Stimulated activated CD8-positive, alpha-beta memory T cell treated with anti-CD3 and anti-CD28 coated beads, Interleukin-15, amount 100 ng/mL, for 4 hours (primary cell): Measurements from ENCODE around the gene TEX9.
"Not testable (repeated sequence)": the region's sequence is repeated elsewhere in the genome, so short reads cannot be mapped to it uniquely, and the experiment has no call there.

Source experiments
- DNase-seq, 2 donors: peaks; one replicate each; pipeline ENCODE4 v3.0.0-alpha.2; 2020; ENCODE audit warnings: low read depth in 2 of 2

Gene TEX9

GRCh38 chr15:56365075-56365711 is at the start of gene TEX9:
TEX9 (plus strand) TSS chr15:56365426; CDS start chr15:56365451, 25 bp downstream.
- peak; percentile 32 to 38 for DNase-seq

- DNase-seq, result not testable (repeated sequence)
Observed at GRCh38 chr15:56316561-56316960, 48.7 kb upstream of the TEX9 start.

- DNase-seq, result no peak
Observed at GRCh38 chr15:56320316-56320715, 44.9 kb upstream of the TEX9 start.

GRCh38 chr15:56320861-56321260 is 44.4 kb upstream of the TEX9 start:
- no peak for DNase-seq

- DNase-seq, result no peak
Observed at GRCh38 chr15:56322444-56322843, 42.8 kb upstream of the TEX9 start.

GRCh38 chr15:56323435-56323834 is 41.8 kb upstream of the TEX9 start:
- DNase-seq, result no peak

GRCh38 chr15:56325186-56325585 is 40.0 kb upstream of the TEX9 start:
- no peak for DNase-seq

GRCh38 chr15:56327721-56328502 is 37.3 kb upstream of the TEX9 start:
- no peak for DNase-seq

- DNase-seq, result no peak
Observed at GRCh38 chr15:56337084-56337725, 28.0 kb upstream of the TEX9 start.

- no peak for DNase-seq
Observed at GRCh38 chr15:56339594-56339993, 25.6 kb upstream of the TEX9 start.

GRCh38 chr15:56341201-56341600 is 24.0 kb upstream of the TEX9 start:
- no peak for DNase-seq

GRCh38 chr15:56342653-56343052 is 22.6 kb upstream of the TEX9 start:
- DNase-seq, result no peak

- DNase-seq, result no peak
Observed at GRCh38 chr15:56343879-56344278, 21.3 kb upstream of the TEX9 start.

GRCh38 chr15:56344336-56344735 is 20.9 kb upstream of the TEX9 start:
- no peak for DNase-seq

GRCh38 chr15:56346414-56346813 is 18.8 kb upstream of the TEX9 start:
- no peak for DNase-seq

GRCh38 chr15:56349554-56349953 is 15.7 kb upstream of the TEX9 start:
- DNase-seq, result no peak

- no peak for DNase-seq
Observed at GRCh38 chr15:56351353-56351752, 13.9 kb upstream of the TEX9 start.

- no peak for DNase-seq
Observed at GRCh38 chr15:56351957-56352506, 13.2 kb upstream of the TEX9 start.

- no peak for DNase-seq
Observed at GRCh38 chr15:56353119-56353518, 12.1 kb upstream of the TEX9 start.

- no peak for DNase-seq
Observed at GRCh38 chr15:56353740-56354139, 11.5 kb upstream of the TEX9 start.

- DNase-seq, result no peak
Observed at GRCh38 chr15:56356616-56357015, 8.6 kb upstream of the TEX9 start.

- no peak for DNase-seq
Observed at GRCh38 chr15:56358604-56359003, 6.6 kb upstream of the TEX9 start.

- no peak for DNase-seq
Observed at GRCh38 chr15:56361987-56362386, 3.2 kb upstream of the TEX9 start.
